IPS-11a (cell line): ENCODE data around the gene SELENON.

Experiments
- H3K4me3 ChIP-seq: one replicate; pipeline ENCODE4 v1.5.1; 2013; ENCODE audit warnings: low read depth, low read length, control low read depth

The SELENON gene

GRCh38 chr1:25799935-25800702, at the start of gene SELENON:
Gene SELENON (plus strand): TSS chr1:25800193. CDS start chr1:25800231, 38 bp downstream.
- H3K4me3 ChIP-seq: peak within 1 kb of the TSS; percentile 39

DNA sequence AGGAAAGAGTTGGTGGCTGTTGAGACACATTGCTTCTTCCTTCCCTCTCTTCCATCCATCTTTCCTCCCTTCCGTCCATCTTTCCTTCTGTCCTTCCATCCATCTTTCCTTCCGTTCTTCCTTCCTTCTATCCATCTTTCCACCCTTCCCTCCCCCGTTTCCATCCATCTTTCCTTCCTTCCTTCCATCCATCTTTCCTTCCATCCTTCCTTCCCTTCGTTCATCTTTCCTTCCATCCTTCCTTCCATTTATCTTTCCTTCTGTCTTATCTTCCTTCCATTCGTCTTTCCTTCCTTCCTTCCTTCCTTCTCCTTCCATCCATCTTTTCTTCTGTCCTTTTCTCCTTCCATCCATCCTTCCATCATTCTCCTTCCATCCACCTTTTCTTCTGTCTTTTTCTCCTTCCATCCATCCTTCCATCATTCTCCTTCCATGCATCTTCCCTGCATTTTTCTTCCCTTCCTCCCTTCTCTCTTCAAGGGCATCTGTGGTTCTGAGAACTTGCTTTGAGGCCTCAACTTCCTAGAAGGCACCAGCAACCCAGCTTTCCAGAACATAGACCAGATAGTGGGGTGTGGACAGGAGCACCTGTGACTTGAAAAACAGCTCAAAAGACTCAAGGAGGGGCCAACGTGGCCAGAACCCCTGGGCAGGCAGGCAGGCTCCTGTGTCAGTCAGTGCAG, 48.9 kb upstream of the SELENON start:
- H3K4me3 ChIP-seq: no peak overlapping the region

GRCh38 chr1:25754470-25755181, 45.4 kb upstream of the SELENON start:
- H3K4me3 ChIP-seq: no peak overlapping the region

- H3K4me3 ChIP-seq: no peak overlapping the region
These were observed 44.4 kb upstream of the SELENON start for GRCh38 chr1:25755475-25756125.

DNA sequence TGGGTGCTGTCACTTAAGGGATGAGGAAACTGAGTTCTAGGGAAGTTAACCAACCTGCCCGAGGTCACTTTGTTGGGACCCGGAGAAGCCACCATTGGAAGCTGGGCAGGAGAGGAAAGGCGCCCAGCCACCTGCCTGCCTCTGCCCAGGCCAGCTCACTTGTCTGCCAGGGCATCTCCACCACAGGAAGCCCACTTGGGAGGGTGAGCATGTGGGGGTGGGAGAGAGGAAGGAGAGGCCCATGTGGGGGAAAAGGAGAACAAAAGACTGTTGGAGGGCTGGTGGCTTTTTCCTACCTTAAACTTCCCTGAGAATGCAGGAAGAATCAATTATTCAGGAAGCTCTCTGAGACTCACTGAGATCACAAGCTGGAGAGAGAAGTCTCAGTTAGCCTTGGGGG, 43.8 kb upstream of the SELENON start:
- no peak overlapping the region for H3K4me3 ChIP-seq

DNA sequence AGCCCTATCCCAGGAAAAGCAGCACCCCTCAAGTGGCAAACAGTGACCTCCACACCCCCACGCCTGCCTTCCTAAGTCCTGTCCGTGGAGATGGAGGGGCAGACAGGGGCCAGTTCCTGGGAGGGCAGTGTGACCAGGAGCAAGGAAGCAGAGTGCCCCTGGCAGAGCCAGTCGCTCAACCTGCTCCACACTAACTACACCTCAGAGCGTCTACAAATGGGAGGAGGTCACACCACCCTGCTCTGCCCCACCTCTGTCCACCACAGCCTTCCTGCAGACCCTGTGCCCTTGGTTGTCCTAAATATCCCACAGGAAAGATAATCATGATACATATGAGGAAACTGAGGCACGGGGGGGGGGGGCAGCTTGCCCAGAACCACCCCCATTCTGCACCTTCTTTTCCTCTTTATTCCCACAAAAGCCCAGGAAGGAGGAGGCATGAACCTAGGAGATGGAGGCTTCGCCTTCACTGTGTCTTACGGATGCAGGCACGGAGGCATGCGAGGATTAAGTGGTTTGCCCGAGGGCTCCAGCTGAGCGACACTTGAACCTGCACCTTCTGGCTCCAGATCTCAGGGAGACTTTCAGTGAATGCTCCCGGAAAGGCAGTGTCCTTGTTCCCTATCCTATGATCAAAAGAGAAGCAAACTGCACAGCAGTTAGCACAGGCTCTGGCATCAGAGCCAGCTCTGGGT, 42.7 kb upstream of the SELENON start:
- no peak overlapping the region for H3K4me3 ChIP-seq

DNA sequence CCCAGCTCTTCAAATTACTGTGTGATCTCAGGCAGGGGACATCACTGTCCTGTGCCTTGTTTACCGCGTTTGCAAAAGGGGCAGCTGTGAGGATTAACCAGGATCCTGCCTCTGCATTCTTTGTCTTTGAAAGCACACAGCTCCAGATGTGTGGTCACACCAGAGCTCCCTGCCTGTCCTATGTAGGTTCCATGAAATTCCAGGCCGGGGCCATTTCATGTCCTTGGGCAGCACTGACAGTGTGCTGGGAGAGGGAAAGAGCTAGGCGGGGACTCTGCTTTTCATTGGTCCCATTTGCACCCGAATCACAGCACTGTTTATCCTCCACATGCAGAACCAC, 42.2 kb upstream of the SELENON start:
- H3K4me3 ChIP-seq: no peak overlapping the region

DNA sequence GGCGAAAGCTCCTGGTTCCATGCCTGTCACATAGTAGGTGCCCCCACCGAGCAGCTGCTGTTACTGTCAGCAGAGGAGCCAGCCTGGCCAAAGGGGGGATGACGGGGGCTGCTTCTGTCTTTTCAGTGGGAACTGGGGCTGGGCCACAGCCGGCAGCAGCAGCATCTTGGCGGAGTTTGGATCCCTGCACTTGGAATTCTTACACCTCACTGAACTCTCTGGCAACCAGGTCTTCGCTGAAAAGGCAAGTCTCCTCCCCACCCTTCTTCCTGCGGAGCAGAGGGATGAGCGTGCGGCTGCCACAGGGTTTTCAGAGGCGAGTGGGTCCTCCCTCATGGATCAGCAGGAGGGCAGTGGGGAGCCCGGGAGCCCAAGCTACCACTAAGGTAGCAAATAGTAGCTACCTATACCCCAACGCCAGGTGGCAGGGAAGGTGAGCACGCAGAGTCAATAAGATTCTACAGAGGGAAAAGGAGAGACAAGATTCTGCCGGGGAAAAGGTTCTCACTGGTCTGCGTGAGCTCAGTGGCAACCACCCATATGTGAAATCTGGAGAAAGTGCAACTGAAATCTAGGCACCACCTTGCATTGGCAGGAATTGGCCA, 41.4 kb upstream of the SELENON start:
- H3K4me3 ChIP-seq: no peak overlapping the region

DNA sequence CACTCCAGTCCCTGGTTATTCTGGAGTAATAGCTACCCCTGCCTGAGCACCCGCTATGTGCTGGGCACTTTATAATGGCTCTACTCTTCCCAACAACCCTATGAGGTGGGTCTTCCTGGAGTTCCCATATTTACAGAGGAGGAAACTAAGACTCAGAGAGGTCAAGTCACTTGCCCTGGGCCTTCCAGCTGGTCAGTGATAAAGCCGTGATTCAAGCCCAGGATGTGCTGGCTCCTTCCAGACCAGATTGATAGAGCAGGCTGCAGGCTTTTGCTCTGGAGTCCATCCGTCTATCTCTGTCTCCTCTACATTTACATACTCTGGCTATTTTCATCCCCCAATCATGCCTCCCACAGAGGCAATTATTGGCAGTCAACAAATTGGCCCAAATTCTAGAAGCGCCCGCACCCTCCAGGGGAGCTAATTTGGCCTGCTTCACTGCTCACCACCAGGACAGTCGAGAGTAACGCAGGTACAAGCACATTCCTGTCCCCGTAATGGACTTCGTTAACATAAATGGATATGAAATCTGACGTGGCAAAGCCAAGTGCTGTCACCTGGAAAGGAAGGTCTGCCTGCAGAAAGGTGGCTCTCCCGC, 39.8 kb upstream of the SELENON start:
- no peak overlapping the region for H3K4me3 ChIP-seq

DNA sequence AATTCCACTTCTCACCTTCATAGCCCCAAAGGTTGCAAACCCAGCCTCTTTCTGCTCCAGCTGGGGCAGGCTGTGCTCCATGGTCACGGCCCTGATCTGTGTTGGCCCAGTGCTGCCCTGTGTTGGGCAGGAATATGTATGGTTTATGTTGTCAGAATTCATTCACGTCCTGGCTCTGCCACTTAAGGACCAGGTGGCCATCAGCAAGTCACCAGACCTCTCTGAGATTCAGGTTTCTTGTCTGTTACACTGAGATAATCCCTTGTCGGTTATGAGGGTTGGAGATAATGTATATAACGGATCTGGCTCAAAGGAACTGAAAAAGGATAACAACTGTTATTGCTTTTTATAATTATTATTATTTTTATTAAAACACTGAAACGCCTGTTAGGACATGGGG, 39.1 kb upstream of the SELENON start:
- no peak overlapping the region for H3K4me3 ChIP-seq

DNA sequence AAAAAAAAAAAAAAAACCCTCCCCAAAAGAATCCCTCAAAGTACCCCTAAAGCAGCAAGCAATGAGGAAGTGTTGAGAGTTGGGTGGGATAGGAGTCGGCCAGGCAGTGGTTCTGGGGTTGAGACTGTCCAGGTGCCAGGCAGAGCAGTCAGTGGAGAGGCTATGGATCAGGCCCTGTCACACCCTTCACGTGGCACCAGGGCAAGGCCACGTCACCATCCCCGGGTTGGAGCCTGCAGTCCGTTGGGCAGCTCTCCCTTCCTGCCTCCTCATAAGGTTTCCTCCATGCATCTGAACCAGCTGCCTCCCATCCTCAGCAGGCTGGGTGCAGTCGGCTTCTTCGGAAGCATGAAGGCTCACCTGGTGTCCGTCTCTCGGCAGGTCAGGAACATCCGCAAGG, 36.5 kb upstream of the SELENON start:
- no peak overlapping the region for H3K4me3 ChIP-seq

GRCh38 chr1:25765136-25765922, 34.7 kb upstream of the SELENON start:
- no peak overlapping the region for H3K4me3 ChIP-seq

DNA sequence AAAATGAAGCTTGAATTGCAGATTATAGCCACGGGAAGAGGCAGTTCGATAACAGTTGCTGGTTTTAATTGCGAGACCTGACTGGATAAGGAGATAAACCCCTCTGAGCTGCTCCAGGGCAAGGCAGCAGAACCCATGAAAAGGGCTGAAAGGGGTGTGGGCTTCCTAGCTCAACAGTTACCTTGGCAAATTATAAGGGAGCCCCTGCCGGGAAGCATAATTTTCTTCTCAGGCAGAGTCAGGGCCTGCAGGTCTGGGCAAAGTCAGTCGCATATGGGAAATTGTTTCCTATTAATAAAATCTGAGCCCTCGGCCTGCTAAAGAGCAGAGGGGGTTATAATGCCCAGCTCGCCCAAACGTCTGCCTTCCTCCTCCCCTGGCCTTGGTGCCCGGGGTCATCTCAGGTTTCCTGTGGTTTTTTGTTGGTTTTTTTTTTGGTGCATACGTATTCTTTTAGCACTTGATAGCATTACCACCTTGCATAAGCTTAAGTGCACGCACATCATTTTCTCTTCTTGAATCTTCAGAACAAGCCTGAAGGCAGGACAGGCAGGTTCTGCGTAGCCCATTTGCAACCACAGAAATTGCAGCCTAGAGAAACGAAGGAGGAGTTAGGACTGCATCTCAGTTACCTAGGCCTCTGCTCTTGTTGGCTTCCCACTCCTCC, 33.9 kb upstream of the SELENON start:
- no peak overlapping the region for H3K4me3 ChIP-seq

DNA sequence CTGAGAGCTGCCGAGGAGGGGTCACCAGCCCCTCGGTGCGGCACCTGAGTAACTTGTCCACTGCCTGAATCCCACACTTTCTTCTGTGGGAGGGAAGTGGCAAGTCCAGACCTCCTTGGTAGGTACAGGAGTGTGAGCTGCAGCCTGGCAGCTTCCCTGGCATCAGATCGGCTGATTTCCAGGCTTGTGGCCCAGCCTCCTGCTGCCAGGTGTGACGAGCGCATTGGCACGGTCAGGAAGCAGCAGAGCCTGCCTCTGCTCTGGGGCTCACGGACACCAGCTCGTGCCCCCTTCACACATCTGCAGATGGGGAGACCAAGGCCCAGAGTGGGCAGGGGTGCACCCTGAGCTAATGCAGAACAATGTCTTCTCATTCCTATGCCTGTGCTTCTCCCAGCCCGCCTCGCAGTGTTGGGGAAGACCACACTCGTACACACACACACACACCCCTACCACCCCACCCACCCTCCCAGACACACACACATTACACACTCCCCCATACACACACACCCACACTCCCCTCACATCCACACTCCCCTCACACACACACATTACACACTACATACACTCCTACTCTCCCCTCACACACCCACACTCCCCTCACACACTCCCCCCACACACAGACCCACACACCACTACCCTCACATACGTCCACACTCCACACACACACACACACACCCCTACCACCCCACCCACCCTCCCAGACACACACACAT, 33.1 kb upstream of the SELENON start:
- no peak overlapping the region for H3K4me3 ChIP-seq

DNA sequence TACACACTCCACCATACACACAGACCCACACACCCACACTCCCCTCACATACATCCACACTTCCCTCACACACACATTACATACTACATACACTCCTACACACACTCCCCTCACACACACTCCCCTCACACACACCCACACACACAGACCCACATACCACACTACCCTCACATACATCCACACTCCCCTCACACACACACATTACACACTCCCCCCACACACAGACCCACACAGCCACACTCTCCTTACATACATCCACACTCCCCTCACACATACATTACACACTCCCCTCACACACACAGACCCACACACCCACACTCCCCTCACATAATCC, 32.6 kb upstream of the SELENON start:
- H3K4me3 ChIP-seq: no peak overlapping the region

GRCh38 chr1:25768999-25769398, 31.0 kb upstream of the SELENON start:
- no peak overlapping the region for H3K4me3 ChIP-seq

GRCh38 chr1:25769625-25770383, 30.2 kb upstream of the SELENON start:
- H3K4me3 ChIP-seq: no peak overlapping the region
